GM12892 (cell line): ENCODE results near the gene KCNMB2.
"Not testable (repeated sequence)": the region's sequence is repeated elsewhere in the genome, so short reads cannot be mapped to it uniquely, and the experiment has no call there.

ENCODE experiments used
- DNase-seq: peaks from one replicate; pipeline ENCODE4 v3.0.0; 2011; ENCODE audit not compliant: insufficient read length
- FAIRE-seq: peaks from 2 replicates; lab custom pipeline; 2011; peaks lifted over from hg19 to GRCh38; lab: Jason Lieb, UNC
- POLR2A ChIP-seq: IDR thresholded peaks from 2 replicates; pipeline ENCODE4 v1.6.1; 2011; ENCODE audit warnings: low read depth, low read length, control low read depth
- POLR2AphosphoS5 ChIP-seq: IDR thresholded peaks from 2 replicates; pipeline ENCODE4 v1.6.1; 2011; ENCODE audit warnings: low read depth, low read length, control low read depth
- TAF1 ChIP-seq: IDR thresholded peaks from 2 replicates; pipeline ENCODE4 v1.6.1; 2011; ENCODE audit warnings: low read depth, mild to moderate bottlenecking, control low read depth, low read length, borderline replicate concordance

KCNMB2 gene

DNA sequence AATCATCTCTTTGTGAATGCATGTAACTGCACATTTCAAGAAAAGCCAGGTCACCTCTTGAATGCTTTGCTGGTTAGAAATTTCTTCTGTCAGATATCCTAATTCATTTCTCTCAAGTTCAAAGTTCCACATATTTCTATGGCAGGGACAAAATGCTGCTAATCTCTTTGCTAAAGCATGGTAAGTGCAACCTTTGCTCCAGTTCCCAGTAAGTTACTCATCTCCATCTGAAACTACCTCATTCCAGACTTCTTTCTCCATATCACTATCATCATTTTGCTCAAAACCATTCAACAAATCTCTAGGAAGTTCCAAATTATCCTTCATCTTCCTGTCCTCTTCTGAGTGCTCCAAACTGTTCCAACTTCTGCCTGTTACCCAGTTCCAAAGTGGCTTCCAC lies 304.8 kb downstream of the KCNMB2 start:
- no peak for FAIRE-seq
- no peak for TF ChIP-seq POLR2AphosphoS5
- TF ChIP-seq TAF1: no peak
- TF ChIP-seq POLR2A: no peak
- no peak for DNase-seq

GRCh38 chr3:178844916-178845315 lies 308.7 kb downstream of the KCNMB2 start:
- FAIRE-seq (no peak), DNase-seq (no peak)
- TF ChIP-seq POLR2AphosphoS5: no peak
- no peak for TF ChIP-seq TAF1
- TF ChIP-seq POLR2A: no peak

- DNase-seq: no peak
- no peak for FAIRE-seq
These were observed 309.3 kb downstream of the KCNMB2 start for GRCh38 chr3:178845420-178846118.

GRCh38 chr3:178847190-178847589 lies 311.0 kb downstream of the KCNMB2 start:
- FAIRE-seq: no peak
- TF ChIP-seq POLR2AphosphoS5: no peak
- no peak for TF ChIP-seq POLR2A
- TF ChIP-seq TAF1: no peak
- no peak for DNase-seq

More at GRCh38 chr3:178845420-178846118, 309.3 kb downstream of the KCNMB2 start:
- TF ChIP-seq POLR2A: no peak
- no peak for TF ChIP-seq TAF1

DNA sequence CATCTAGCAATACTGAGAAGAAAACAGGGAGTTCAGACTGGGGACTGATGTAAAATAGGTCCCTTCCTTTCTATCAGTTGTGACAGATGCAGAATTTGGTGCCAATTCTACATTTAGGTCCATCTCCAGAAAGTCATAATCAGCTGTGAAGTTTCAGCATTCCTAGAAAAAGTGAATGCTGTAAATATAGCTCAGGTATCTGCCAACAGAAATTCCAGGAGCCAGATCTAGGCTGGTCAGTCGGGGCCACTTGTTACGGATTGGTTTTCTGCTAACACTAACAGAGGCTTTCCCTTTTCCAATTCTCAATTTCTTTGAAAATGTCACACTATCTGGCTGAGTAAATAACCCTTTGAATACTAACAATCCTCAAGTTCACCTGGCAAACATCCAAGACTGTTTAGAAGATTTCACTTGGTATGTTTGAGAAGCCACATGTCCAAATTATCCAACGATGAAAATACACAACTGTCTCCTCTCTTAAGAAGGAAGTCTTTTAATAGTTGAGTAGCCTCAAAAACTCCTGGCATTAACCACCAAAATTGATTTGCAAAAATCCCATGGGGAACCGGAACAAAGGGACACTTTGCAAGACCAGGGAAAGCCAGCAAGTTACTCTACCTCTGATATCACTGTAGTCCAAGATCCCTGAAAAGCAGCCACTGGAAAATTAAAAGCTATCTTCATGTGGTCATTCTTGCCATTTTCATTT lies 313.1 kb downstream of the KCNMB2 start:
- DNase-seq (no peak), FAIRE-seq (no peak)
- TF ChIP-seq TAF1: no peak
- TF ChIP-seq POLR2A: no peak
- TF ChIP-seq POLR2AphosphoS5: no peak

- FAIRE-seq: no peak
- no peak for TF ChIP-seq POLR2A
- TF ChIP-seq POLR2AphosphoS5: no peak
- no peak for TF ChIP-seq TAF1
- no peak for DNase-seq
These were observed 314.4 kb downstream of the KCNMB2 start for GRCh38 chr3:178850450-178851190.

DNA sequence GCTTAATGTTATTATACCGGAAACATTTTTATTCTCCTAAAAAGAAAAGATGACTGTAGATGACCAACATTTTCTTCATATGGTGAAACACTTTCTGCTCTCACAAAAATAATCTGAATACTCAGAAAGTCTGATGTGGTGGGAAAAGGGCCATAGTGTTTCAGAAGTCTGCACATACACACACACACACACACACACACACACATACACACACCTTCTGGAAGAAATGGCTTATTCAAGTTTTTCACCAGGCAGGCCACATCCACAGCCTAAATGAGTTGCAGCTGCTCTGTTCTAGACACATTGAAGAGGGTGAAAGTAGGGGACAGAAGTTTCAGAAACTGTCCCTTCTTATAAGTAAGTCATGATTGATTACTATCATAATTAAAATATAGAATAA lies 315.3 kb downstream of the KCNMB2 start:
- DNase-seq: no peak
- FAIRE-seq: no peak
- TF ChIP-seq POLR2A (no peak), TAF1 (no peak), POLR2AphosphoS5 (no peak)

DNA sequence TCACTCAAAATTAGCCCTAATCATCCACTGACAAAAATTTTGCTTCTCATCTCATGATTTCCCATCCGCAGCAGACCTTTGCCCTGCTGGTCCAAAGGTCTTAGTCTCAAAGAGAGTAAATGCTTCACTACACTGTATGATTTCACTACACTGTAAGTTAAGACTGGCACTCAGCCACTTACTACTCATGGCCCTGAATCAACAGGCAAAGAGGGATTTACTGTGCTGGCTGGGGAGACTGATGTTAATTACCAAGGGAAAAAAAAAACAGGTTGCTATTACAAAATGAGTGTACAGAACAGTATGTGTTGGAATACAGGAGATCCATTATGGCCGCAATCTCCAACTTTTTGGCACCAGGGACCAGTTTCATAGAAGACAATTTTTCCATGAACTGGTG lies 320.6 kb downstream of the KCNMB2 start:
- TF ChIP-seq TAF1 (no peak), POLR2AphosphoS5 (no peak), POLR2A (no peak)
- FAIRE-seq: no peak
- no peak for DNase-seq

DNA sequence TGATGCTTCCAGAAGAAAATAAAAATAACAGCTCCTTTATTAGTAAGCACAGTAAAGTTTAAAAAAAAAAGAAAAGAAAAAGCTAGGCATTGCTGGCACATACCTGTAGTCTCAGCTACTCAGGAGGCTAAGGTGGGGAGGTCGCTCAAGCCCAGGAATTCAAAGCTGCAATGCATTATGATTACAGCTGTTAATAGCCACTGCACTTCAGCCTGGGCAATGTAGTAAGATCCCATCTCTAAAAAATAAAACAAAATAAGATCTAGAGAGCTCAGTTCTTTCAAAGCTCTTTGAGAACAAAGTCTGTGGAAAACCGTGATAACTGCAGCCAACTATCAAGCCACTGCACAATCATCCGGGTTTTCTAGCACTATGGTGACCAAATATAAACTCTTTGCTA lies 323.1 kb downstream of the KCNMB2 start:
- no peak for DNase-seq
- no peak for TF ChIP-seq TAF1
- TF ChIP-seq POLR2AphosphoS5: no peak
- no peak for FAIRE-seq

DNA sequence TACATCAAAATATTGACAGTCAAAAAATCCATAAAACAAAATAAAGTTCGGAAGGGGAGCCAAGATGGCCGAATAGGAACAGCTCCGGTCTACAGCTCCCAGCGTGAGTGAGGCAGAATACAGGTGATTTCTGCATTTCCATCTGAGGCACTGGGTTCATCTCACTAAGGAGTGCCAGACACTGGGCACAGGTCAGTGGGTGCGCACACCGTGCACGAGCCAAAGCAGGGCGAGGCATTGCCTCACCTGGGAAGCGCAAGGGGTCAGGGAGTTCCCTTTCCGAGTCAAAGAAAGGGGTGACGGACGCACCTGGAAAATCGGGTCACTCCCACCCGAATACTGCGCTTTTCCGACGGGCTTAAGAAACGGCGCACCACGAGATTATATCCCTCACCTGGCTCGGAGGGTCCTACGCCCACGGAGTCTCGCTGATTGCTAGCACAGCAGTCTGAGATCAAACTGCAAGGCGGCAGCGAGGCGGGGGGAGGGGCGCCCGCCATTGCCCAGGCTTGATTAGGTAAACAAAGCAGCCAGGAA lies 323.7 kb downstream of the KCNMB2 start:
- FAIRE-seq, DNase-seq: not testable (repeated sequence)

- no peak for TF ChIP-seq TAF1
- TF ChIP-seq POLR2A: no peak
- no peak for TF ChIP-seq POLR2AphosphoS5
- DNase-seq (no peak), FAIRE-seq (no peak)
These were observed 332.4 kb downstream of the KCNMB2 start for GRCh38 chr3:178868681-178869080.

- FAIRE-seq: no peak
- TF ChIP-seq POLR2A: no peak
- TF ChIP-seq POLR2AphosphoS5: no peak
- TF ChIP-seq TAF1: no peak
- no peak for DNase-seq
These were observed 333.8 kb downstream of the KCNMB2 start for GRCh38 chr3:178870085-178870484.
